Epidermal melanocyte (primary cell): ENCODE measurements around the gene HES4.
A peak's percentile ranks its signal among the peaks of the same experiment; 100 is the strongest.
"Not testable (repeated sequence)": the region's sequence is repeated elsewhere in the genome, so short reads cannot be mapped to it uniquely, and the experiment has no call there.

Source experiments
- DNase-seq: peaks from one replicate; pipeline ENCODE4 v3.0.0; 2011; ENCODE audit warnings: low spot score; ENCODE audit not compliant: insufficient read length

Gene HES4

DNA sequence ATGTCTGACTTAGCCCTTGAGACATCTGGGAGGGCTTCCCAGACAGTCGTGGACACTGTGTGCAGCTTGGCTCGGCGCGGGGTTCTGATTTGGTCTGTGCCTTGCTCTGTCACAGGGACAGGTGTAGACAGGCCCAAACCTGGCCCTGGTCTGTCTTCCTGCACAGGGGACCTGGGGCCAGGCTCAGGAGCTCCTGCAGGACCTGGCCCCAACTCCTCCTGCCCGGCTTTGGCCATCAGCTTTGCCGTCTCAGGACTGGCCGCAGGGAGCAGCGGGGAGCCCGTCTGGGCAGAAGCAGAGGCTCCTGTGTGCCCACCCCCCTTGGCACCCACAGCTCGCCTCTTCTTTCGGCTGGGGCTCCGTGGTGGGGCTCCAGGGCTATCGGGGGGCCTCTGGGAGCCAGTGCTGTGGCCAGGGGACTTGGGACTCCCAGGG is 19.7 kb downstream of the HES4 start:
- DNase-seq: no peak

GRCh38 chr1:979744-980072 is 20.2 kb downstream of the HES4 start:
- DNase-seq: no peak

- DNase-seq: no peak
These were observed 20.8 kb downstream of the HES4 start for GRCh38 chr1:978835-979743.

GRCh38 chr1:978069-978834 is 21.6 kb downstream of the HES4 start:
- DNase-seq: no peak

GRCh38 chr1:976791-977190 is 23.1 kb downstream of the HES4 start:
- not testable (repeated sequence) for DNase-seq

DNA sequence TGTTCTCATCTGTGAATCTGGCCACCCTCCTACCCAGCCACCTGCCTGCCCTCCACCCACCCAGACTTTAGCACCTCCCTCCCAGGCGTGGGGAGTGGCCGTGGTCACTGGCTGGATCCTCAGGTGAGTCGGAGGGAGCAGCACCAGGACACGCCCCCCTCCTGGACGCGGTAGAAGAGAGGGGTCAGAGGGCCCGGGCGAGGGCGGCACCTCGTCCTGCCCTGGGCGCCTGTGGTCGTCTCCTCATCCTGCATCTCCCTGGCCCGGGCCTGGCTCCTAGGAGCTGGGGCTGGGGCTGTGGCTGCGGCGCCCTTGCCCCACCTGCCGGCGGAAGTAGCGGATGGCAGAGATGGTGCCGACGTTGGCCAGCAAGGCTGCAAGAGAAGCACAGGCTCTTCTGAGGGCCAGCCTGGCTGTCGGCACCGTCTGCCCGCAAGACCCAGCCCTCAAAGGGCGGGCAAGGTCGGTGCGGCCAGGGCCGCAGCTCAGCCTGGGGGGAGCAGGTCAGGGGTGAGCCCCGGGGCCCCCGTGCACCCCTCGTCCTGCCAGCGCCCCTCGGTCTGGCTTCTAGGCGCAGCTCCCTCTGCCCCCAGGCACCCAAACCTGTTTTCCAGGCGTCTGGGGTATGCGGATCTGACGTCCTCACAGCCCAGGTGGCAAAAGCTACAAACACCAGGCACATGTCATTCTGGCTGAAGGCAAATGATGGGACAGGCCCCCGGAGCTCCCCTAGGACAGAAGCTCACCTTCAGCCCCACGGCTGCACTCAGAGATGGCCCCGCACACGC is 23.8 kb downstream of the HES4 start:
- peak; percentile 95 for DNase-seq

- no peak for DNase-seq
These were observed 24.5 kb downstream of the HES4 start for GRCh38 chr1:975365-975764.

GRCh38 chr1:974687-975328 is 25.1 kb downstream of the HES4 start:
- DNase-seq: no peak

GRCh38 chr1:974293-974640 is 25.6 kb downstream of the HES4 start:
- no peak for DNase-seq

- DNase-seq: no peak
These were observed 26.2 kb downstream of the HES4 start for GRCh38 chr1:973459-974292.

- no peak for DNase-seq
These were observed 27.0 kb downstream of the HES4 start for GRCh38 chr1:972726-973458.

DNA sequence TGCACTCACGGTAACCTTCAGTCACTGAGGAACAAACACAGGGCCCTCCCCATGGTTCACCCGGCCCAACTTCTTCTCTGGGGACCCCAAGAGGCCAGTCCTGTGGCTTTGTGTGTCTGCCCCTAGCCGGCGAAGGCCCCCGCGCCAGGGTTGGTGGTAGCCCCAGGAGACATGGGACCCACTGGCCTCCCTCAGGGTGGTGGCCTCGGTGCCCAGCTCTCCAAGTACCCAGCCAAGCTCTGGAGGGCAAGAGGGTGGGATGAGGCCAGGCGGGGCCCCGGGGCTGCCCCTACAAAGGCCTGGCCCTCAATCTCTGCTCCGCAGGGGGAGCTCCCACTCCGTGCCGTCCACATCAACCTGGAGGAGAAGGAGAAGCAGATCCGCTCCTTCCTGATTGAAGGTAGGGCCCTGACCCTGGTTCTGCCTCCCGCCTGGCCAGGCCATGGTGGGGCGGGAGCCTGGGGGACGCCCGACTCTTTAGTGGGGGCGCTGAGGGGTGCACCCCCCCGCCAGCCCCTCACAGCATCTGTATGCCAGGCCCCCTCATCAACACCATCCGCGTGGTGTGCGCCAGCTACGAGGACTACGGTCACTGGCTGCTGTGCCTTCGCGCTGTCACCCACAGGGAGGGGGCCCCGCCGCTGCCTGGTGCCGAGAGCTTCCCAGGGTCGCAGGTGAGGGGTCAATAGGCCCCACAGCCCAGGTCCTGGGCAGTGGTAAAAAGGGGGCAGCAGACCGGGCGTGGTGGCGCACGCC is 28.0 kb downstream of the HES4 start:
- DNase-seq: no peak

DNA sequence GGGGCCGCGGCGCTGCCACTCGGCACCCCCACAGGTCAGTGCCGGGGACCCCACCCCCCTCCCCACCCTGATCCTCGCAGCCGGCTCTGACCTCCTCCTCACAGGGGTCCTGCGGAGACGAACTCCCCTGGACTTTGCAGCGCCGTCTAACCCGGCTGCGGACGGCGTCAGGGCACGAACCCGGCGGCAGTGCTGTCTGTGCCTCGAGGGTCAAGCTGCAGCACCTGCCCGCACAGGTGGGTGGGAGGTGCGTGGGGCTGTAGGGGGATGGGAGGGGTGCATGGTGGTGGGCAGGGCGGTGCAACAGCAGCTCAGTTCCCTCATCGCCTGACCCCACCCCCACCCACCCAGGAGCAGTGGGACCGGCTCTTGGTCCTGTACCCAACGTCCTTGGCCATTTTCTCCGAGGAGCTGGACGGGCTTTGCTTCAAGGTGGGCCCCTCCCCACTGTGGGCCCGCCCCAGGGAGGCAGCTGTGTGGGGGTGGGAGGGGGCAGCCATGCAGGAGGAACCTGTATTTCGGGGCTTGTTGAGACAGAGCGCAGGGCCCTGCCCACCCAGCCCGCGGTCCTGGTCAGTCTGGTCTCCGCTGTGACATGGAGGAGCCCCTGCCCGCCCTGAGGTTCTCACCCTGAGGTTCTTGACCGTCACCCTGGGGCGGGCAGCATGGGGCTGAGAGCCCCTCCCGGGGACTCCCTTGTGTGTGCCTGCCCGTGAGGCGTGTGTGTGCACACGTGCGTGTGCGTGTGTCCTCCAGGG is 28.7 kb downstream of the HES4 start:
- DNase-seq: no peak

- DNase-seq: no peak
These were observed 29.5 kb downstream of the HES4 start for GRCh38 chr1:970242-970972.

DNA sequence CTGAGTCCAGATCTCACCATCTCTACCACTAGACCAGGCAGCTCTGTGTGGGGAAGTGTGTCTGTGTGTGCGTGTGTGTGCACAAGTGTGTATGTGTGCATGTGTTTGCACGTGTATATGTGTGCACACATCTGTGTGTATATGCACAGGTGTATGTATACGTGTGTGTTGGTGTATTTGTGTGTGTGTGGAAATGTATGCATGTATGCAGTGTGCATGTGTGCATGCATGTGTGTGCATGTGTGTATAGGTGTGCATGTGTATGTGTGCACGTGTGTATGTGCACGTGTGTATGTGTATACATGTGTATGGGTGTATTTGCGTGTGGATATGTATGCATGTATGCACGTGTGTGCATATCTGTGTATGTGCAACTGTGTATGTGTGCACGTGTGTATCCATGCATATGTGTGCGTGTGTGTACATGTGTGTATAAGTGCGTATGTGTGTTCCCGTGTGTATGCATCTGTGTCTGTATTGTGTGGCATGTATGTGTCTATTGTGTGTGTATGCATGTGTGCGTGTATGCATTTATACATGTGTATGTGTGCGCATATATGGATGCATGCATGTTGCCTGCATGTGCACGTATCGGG is 30.5 kb downstream of the HES4 start:
- no peak for DNase-seq

DNA sequence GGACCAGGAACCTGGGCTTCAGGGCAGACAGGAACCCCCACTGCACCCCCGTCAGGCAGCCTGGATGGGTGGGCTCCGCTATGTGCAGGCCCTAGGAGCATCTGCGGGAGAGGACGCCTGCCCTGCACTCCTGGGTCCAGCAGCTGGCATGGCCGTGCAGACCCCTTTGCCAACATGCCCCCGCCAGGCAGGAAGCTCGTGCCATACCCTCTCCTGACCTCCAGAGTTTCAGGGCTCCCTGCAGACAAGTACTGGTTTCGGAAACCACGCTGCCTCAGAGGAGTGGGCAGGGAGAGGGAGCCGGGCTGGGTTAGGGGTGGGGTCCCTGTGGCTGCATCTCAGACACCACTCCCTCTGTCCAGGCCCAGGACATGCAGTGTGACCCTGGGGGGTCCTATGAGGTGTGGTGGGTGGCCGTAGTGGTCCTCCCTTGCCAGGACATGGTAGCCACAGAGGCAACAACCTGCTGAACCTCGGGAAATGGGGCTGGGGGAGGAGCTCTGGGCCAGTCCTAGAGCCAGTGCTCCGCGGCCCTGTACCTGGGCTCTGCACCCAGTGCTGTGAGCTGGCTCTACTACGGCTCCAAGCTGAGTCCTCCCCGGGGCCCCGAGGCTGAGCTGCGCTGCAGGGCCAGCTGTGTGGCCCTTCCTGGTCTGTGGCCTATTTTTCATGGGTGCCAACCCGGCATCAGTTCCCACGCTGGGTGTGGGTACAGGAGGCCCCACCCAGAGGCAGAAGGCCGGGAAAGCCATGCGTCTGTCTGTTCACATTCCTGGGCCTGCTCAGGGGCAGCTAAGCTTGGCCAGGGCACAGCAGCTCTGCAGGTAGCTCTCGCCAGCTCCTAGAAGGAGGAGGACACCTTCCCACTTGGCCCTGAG is 32.2 kb downstream of the HES4 start:
- no peak for DNase-seq
